Panc1 (cell line): ENCODE results near the gene SCNN1B. TPM values are rescaled to one million over a fixed set of nuclear protein-coding genes. Genes with fewer than 3 reads are reported as not detected.

Experiments used
- ATAC-seq: fragments of 200-7000 bp; cut with Tn5 transposase; 2 replicates; pipeline ENCODE4 v1.9.1; 2020; ENCODE audit warnings: mild to moderate bottlenecking, moderate library complexity
- BruUV-seq: library from RNA; stranded (reverse); fragments of 400-500 nt; replicated peaks from 2 replicates; lab custom pipeline; 2021; lab: Mats Ljungman, UMichigan
- CTCF ChIA-PET: fragments of 300-600 bp; sonication (Branson Sonifier 250); formaldehyde crosslinking; loops from one replicate; lab custom pipeline; 2022; ENCODE audit warnings: antibody characterized with exemption; lab: Charles Lee
- POLR2A ChIA-PET: fragments of 300-600 bp; sonication (Branson Sonifier 250); formaldehyde crosslinking; loops from one replicate; lab custom pipeline; 2022; ENCODE audit warnings: antibody characterized with exemption; lab: Charles Lee
- DNase-seq: peaks from one replicate; pipeline ENCODE4 v3.0.0-alpha.2; 2010; ENCODE audit warnings: low read depth, low spot score
- H3K27ac ChIP-seq: 2 replicates; pipeline ENCODE4 v1.5.1; 2011; ENCODE audit warnings: mild to moderate bottlenecking, low read length, inconsistent platforms
- H3K27me3 ChIP-seq: fragments of 200-500 bp; sonication (Bioruptor generic); 2 replicates; pipeline ENCODE4 v1.6.0; 2014; ENCODE audit warnings: low read length, inconsistent platforms; ENCODE audit not compliant: control insufficient read depth, insufficient read depth
- H3K36me3 ChIP-seq: fragments of 200-500 bp; sonication (Bioruptor generic); 2 replicates; pipeline ENCODE4 v1.5.1; 2014; ENCODE audit warnings: inconsistent platforms, mild to moderate bottlenecking, low read length, moderate library complexity; ENCODE audit not compliant: control insufficient read depth, insufficient read depth
- H3K4me1 ChIP-seq: 2 replicates; pipeline ENCODE4 v1.5.1; 2011; ENCODE audit warnings: inconsistent platforms, mild to moderate bottlenecking, low read length, moderate library complexity; ENCODE audit not compliant: control insufficient read depth, insufficient read depth
- H3K4me3 ChIP-seq, 2 experiments: 2 replicates each; pipeline ENCODE4 v1.5.1; 2011 to 2012; ENCODE audit warnings: low read depth in 2 of 2, low read length in 2 of 2, mild to moderate bottlenecking in 2 of 2, inconsistent platforms in 1 of 2, moderate library complexity in 1 of 2
- H3K9me3 ChIP-seq: fragments of 200-500 bp; sonication (Bioruptor generic); 2 replicates; pipeline ENCODE4 v1.5.1; 2014; ENCODE audit warnings: low read depth, mild to moderate bottlenecking, inconsistent platforms, low read length, moderate library complexity; ENCODE audit not compliant: control insufficient read depth, insufficient read depth
- CTCF ChIP-seq: fragments of 450-650 bp; IDR thresholded peaks from 2 replicates; pipeline ENCODE4 v1.5.1; 2017; ENCODE audit warnings: mild to moderate bottlenecking
- POLR2AphosphoS5 ChIP-seq: IDR thresholded peaks from 2 replicates; pipeline ENCODE4 v1.6.1; 2012; ENCODE audit warnings: mild to moderate bottlenecking, low read depth, low read length, moderate library complexity
- REST ChIP-seq, 2 experiments: IDR thresholded peaks; 2 replicates each; pipeline ENCODE4 v1.6.1; 2011 to 2012; ENCODE audit warnings: low read depth in 2 of 2, control low read depth in 1 of 2, low read length in 1 of 2, mild to moderate bottlenecking in 1 of 2, moderate library complexity in 1 of 2; ENCODE audit not compliant: insufficient read depth in 1 of 2
- SIN3A ChIP-seq: IDR thresholded peaks from 2 replicates; pipeline ENCODE4 v1.6.1; 2012; ENCODE audit warnings: low read depth, mild to moderate bottlenecking, low read length, moderate library complexity, borderline replicate concordance; ENCODE audit not compliant: insufficient read depth
- TCF7L2 ChIP-seq: IDR thresholded peaks from 2 replicates; pipeline ENCODE4 v1.6.1; 2011; ENCODE audit warnings: mild to moderate bottlenecking, low read depth, low read length, inconsistent platforms
- in situ Hi-C: cut with HindIII; loops from 2 replicates; pipeline ENCODE4 v1.10.0; 2016; ENCODE audit warnings: low sequenced_read_pairs, low pct_unique_long_range_greater_than_20kb
- intact Hi-C: fragments of 100-400 bp; cut with micrococcal nuclease; formaldehyde crosslinking; loops from one replicate; pipeline ENCODE4 v1.10.0; 2022; ENCODE audit not compliant: unreplicated experiment
- total RNA-seq: library from RNA; stranded (reverse); gene quantifications from one replicate; pipeline ENCODE4 v1.2.1, GENCODE V29; 2021; ENCODE audit not compliant: unreplicated experiment

SCNN1B gene
- total RNA-seq, 1 experiment from 2014 or later = 10.7 TPM

DNA sequence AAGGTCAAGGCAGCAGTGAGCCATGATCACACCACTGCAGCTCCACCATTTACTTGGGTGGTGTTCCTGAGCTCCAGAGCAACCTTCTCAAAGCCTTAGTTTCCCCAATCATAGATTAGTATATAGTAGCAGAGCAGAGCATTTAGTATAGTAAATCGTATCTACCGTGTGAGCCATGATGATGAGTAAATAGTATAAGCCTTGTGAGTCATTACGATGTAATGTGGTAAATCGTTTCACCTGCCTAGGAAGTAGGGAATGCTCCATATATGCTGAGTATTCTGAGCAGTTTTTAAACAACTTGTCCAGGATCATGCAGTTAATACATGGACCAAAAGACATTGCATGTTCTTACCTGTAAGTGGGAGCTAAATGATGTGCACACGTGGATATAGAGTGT lies 66.4 kb downstream of the SCNN1B start:
- BruUV-seq = no TSS peak
- no peaks in the 10 kb centered on the region for H3K27me3 ChIP-seq
- intact Hi-C loops = no loop called here
- peaks cover 9% of the 10 kb centered on the region for H3K4me1 ChIP-seq
- H3K9me3 ChIP-seq = no peaks in the 10 kb centered on the region
- no peak overlapping the region for H3K27ac ChIP-seq
- TF ChIP-seq CTCF (no peak), SIN3A (no peak)
- peak; percentile 22 for DNase-seq
- ATAC-seq = peak; percentile 80
- in situ Hi-C loops = no loop called here
- ChIA-PET POLR2A (no interaction called here), CTCF (no interaction called here)
- H3K36me3 ChIP-seq = no peaks in the 10 kb centered on the region
- no peak overlapping the region for H3K4me3 ChIP-seq

DNA sequence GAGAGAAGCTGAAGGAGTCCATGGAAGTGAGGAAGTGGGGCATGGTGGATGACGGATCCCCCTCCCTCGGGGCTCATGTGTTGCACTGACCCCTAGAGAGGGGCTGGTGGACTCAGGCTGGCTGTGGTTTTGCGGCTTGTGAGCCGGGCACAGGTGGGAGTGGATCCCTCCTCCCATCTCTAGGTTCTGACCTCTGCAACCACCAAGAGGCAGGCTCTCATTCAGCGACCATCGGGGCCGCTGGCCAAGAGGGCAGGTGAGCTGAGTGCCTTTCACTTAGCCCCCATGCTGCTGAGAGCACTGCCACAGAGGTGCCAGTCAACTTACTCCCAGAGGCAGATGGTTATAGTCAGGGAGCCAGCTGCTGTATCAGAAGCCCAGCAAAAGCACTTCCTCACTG lies 67.3 kb downstream of the SCNN1B start:
- ATAC-seq = no peak
- Histone ChIP-seq H3K4me1 (peaks cover 9% of the 10 kb centered on the region), H3K9me3 (no peaks in the 10 kb centered on the region), H3K27ac (no peak overlapping the region), H3K4me3 (no peak overlapping the region), H3K27me3 (no peaks in the 10 kb centered on the region), H3K36me3 (no peaks in the 10 kb centered on the region)
- ChIA-PET POLR2A (interaction anchor here (0.5 kb wide), 1 partner anchor 13 kb away, joined by 3 read pairs; no protein-coding TSS in a partner anchor), CTCF (no interaction called here)
- no TSS peak for BruUV-seq
- DNase-seq = no peak
- intact Hi-C loops (no loop called here), in situ Hi-C loops (no loop called here)
- TF ChIP-seq CTCF (no peak), REST (IDR thresholded peaks at IDR 0.05; ENCODE audit: insufficient read depth in 1 of 2, low read depth in 2 of 2, low read length in 1 of 2) (no peak), POLR2AphosphoS5 (no peak), SIN3A (no peak), TCF7L2 (no peak)
